GM10847 (cell line): ENCODE measurements around the gene RNF31.

Source experiments
- POLR2A ChIP-seq: IDR thresholded peaks from 2 replicates; pipeline ENCODE4 v1.6.1; 2011; ENCODE audit not compliant: insufficient read length; ENCODE audit errors: extremely low read depth

Gene RNF31

GRCh38 chr14:24114532-24115421 is 32.5 kb upstream of the RNF31 start, which contains the start of the genes DCAF11 and NRL:
Gene DCAF11, plus strand, starts transcription at chr14:24114777. Its CDS starts 818 bp downstream, at chr14:24115595.
Gene NRL, minus strand, starts transcription at chr14:24114949. Its CDS starts 32,101 bp downstream, at chr14:24082848.
- peak; percentile 13 for TF ChIP-seq POLR2A

GRCh38 chr14:24115422-24116127 is 31.7 kb upstream of the RNF31 start:
- TF ChIP-seq POLR2A, result no peak

DNA sequence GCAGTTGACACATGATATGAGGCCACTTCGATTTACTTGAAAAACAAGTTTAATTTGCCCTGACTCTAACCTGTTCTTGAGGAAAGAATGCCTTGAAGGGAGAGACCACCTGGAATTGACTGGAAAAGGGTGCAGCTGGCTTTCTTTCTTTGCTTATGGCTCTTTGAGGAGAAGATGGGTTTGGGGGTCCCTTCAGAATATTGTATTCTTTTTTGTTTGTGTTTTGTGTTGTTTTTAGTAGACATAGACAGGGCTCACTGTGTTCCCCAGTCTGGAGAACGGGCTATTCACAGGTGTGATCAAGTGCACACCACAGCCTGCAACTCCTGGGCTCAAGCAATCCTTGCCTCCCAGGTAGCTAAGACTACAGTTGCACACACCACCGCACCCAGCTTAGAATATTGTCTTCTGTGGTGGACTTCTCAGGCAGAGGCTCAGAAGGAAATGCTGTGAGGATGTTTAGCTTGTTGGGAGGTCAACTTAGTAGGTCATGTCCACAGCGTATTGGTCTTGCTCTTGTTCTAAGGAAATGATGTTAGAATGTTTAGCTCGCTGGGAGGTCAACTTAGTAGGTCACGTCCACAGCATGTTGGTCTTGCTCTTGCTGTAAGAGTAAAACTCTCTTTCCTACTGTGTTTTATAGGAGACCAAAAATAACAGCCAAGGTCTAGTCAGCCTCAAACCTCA is 31.0 kb upstream of the RNF31 start:
- TF ChIP-seq POLR2A, result no peak

DNA sequence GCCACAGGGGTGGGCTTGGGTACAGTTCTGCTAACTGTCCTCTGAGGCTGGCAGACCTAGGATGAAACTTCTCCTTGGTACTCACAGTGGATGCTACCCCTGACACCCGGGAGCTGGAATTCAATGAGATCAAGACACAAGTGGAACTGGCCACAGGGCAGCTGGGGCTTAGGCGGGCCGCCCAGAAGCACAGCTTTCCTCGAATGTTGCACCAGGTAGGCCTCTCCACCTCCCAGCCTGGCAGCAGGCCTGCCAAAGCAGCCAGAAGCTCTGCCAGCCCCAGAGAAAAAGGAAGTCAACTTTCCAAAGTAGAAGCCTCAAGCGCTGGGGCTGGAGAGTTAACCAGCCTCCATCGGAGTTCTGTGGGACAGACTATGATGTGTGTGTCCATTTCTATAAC is 30.1 kb upstream of the RNF31 start:
- no peak for TF ChIP-seq POLR2A

GRCh38 chr14:24119691-24120090 is 27.6 kb upstream of the RNF31 start:
- TF ChIP-seq POLR2A, result no peak

- no peak for TF ChIP-seq POLR2A
Measured at GRCh38 chr14:24121210-24121609, 26.1 kb upstream of the RNF31 start.

DNA sequence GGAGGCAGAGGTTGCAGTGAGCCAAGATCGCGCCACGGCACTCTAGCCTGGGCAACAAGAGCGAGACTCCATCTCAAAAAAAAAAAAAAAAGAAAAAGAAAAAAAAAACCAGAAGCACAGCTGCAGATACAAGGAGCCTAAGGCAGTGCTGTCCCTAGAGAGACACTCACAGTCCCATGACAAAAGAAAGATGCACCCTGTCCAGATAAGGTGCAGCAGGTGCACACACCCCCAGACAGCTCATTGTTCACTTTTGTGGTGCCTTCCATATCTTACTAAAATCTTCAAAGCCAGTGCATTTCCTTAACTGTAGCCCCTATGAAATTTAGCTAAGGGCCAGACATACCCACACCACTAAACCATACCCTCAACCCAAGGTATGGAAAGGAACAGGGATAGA is 24.9 kb upstream of the RNF31 start:
- no peak for TF ChIP-seq POLR2A

GRCh38 chr14:24122898-24123297 is 24.4 kb upstream of the RNF31 start:
- TF ChIP-seq POLR2A, result no peak

DNA sequence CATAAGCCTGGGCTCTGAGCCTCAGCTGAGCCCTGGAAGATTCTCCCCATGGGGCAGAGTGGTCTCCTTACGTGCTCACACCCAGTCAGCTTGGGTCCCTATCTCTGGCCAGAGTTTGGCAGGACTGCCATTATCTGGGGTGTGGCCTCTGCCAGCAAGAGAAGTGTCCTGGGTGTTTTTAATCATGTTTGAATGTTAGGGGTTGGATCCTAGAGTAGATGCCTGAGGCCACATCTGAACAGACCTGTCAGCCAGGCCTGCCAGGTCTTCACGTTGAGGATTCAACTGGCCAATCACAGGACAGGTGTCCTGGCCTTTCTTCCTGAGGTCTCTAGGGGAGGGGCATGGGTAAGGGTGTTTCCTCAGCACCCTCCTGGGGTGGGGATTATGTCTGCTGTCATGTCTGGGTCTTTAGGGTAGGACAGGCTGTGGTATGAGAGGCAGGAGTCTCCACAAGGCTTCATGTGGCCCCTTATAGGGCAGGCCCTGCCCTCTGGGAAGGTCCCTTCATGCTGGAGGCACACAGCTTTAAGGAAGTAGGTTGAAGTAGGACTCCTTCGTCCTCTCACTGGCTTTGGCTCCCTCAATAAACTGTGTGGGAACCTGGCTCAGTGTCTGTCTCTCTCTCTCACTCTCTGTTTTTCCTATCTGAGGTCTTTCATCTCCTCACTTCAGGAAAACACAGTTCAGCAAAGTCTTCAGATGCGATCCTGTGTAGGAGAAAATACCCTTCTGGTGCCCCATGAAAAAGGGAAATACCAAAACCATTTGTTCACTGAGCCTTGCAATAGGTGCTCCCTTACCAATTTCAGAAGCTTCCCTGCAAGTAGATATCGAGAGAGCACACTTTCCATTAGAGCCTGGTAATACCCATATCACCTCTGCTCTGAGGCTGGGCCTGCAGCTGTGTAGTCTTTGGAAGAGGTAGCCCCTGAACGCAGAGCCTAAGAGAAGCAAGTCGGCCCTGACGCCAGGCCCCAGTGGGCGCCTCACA is 23.6 kb upstream of the RNF31 start:
- TF ChIP-seq POLR2A, result no peak

DNA sequence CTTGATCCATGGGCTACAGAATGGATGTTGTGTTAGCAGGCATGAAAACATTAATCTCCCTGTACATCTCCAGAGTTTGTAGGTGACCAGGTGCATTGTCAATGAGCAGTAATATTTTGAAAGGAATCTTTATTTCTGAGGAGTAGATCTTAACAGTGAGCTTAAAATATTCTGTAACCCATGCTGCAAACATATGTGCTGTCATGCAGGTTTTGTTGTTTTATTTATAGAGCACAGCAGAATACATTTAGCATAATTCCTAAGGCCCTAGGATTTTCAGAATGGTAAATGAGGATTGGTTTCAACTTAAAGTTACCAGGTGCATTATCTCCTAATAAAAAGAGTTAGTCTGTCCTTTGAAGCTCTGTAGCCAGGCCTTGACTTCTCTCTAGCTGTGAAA is 20.4 kb upstream of the RNF31 start:
- no peak for TF ChIP-seq POLR2A

DNA sequence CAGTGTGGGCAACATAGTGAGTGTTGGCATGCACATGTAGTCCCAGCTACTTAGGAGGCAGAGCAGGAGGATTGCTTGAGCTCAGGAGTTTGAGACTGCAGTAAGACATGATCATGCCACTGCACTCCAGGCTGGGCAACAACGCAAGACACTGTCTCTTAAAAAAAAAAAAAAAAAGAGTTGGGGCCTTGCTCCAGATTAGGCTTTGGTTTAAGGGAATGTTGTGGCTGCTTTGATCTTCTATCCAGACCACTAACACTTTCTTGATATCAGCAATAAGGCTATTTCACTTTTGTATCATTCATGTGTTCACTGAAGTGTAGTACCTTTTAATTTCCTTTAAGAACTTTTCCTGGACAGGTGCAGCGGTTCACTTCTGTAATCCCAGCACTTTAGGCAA is 19.6 kb upstream of the RNF31 start:
- no peak for TF ChIP-seq POLR2A

DNA sequence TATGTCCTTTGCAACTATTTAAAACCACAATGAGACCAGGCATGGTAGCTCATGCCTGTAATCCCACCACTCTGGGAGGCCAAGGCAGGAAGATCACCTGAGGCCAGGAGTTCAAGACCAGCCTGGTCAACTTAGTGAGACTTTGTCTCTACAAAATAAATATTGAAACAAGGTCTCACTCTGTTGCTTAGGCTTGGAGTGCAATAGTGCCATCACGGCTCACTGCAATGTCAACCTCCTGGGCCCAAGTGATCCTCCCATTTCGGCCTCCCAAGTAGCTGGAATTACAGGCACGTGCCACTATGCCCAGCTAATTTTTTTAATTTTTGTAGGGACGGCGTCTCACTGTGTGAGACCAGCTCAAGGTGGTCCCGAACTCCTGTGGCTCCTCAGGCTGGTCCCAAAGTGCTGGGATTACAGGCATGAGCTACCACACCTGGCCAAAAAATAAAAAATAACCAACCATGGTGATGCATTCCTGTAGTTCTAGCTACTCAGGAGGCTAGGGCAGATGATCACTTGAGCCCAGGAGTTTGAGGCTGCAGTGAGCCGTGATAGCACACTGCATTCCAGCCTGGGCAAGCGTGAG is 17.8 kb upstream of the RNF31 start:
- TF ChIP-seq POLR2A, result no peak

- TF ChIP-seq POLR2A, result no peak
Measured at GRCh38 chr14:24130380-24130716, 16.9 kb upstream of the RNF31 start, which contains the start of gene FITM1. Gene FITM1, plus strand, starts transcription at chr14:24130659. Its CDS starts 905 bp downstream, at chr14:24131564.
